Measurements from ENCODE around the gene ZNF648. TPM values are rescaled to one million over a fixed set of nuclear protein-coding genes. Genes with fewer than 3 reads are reported as not detected.

The ZNF648 gene
- total and polyA plus RNA-seq, 2 of the 4 experiments (the other 2 are of a cell fraction) = not detected

DNA sequence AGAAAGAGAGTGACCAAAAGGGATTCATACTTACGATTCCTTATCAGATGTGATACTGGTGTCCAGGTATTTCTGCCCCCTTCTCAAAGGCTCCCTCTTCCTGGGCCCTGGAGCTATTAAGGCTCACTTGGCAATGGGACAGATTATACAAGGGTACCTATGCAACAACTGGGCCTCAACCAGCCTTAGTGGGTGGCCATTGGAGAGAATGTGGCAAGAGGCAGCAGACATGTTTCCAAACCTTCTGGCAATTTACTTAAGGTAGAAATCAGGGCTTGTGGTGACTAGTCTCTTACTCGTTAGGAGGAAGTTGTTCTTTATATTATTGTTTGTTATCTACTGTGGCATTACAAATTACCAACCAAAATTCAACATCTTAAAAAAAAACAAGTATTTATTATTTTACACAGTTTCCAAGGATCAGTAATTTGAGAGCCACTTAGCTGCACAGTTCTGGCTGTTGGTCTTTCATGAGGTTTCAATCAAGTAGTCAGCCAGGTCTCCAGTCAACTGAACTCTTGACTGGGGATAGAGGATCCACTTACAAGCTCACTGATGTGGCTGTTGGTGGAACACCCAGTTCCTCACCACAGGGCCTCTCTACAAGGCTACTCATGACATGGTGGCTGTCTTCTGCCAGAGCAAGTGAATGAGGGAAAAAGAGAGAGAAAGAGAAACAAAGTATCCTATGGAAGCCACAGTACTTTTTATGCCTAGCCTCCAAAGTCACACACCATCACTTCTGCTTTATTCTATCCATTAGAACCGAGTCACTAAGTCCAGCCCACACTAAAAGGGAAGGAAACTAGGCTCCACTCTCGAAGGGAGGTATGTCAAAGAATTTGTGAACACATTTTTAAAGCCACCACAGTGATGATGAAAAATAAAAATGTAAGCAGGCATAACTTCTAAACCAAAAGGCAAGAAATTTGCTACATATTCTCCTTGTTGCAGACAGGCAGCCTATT, 10.7 kb downstream of the ZNF648 start (continued):
- TF ChIP-seq CEBPB (IDR thresholded peaks at IDR 0.05; ENCODE audit: low read depth, low read length) = no peak

DNA sequence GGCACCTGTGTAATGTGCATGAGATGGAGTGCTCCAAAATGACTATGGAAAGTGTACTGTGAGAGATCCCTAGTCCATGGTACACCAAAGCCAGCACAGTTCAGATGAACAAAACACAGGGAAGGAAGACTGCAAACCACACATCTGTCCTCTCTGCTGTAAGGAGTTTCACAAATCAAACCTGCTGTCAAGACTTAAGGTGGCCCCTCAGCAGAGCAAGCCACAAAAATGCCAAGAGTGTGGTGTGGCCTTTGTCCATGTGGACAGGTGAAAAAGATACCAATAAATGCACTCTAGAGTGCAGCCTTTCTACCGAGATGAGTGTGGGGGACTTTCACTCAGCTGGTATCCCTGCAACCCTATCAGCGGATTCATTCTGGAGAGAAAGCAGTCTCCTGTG, 12.9 kb downstream of the ZNF648 start:
- no peak overlapping the region for H3K9ac ChIP-seq (ENCODE audit: low read depth, low read length)
- TF ChIP-seq RFX5 (IDR thresholded peaks at IDR 0.05; ENCODE audit: low read depth, low read length) (no peak), CHD1 (IDR thresholded peaks at IDR 0.05; ENCODE audit: low read depth, low read length) (no peak), MAFK (IDR thresholded peaks at IDR 0.05; ENCODE audit: low read depth, low read length) (no peak), MXI1 (IDR thresholded peaks at IDR 0.05; ENCODE audit: borderline replicate concordance, low read depth, low read length) (no peak), BHLHE40 (IDR thresholded peaks at IDR 0.05; ENCODE audit: low read depth, low read length) (no peak), CEBPB (IDR thresholded peaks at IDR 0.05; ENCODE audit: low read depth, low read length) (no peak), NFE2L2 (IDR thresholded peaks at IDR 0.05; ENCODE audit: low read depth, low read length) (no peak), RCOR1 (IDR thresholded peaks at IDR 0.05; ENCODE audit: insufficient replicate concordance, low read length) (no peak), SMC3 (IDR thresholded peaks at IDR 0.05; ENCODE audit: low read depth, low read length) (no peak)
- TF ChIP-seq, protein P1, sequence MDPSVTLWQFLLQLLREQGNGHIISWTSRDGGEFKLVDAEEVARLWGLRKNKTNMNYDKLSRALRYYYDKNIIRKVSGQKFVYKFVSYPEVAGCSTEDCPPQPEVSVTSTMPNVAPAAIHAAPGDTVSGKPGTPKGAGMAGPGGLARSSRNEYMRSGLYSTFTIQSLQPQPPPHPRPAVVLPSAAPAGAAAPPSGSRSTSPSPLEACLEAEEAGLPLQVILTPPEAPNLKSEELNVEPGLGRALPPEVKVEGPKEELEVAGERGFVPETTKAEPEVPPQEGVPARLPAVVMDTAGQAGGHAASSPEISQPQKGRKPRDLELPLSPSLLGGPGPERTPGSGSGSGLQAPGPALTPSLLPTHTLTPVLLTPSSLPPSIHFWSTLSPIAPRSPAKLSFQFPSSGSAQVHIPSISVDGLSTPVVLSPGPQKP (IDR thresholded peaks at IDR 0.05; ENCODE audit: borderline replicate concordance, low read depth, low read length) = no peak
- TF ChIP-seq, protein P2, sequence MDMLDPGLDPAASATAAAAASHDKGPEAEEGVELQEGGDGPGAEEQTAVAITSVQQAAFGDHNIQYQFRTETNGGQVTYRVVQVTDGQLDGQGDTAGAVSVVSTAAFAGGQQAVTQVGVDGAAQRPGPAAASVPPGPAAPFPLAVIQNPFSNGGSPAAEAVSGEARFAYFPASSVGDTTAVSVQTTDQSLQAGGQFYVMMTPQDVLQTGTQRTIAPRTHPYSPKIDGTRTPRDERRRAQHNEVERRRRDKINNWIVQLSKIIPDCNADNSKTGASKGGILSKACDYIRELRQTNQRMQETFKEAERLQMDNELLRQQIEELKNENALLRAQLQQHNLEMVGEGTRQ (IDR thresholded peaks at IDR 0.05; ENCODE audit: low read depth, low read length) = no peak
- TF ChIP-seq, protein P3, sequence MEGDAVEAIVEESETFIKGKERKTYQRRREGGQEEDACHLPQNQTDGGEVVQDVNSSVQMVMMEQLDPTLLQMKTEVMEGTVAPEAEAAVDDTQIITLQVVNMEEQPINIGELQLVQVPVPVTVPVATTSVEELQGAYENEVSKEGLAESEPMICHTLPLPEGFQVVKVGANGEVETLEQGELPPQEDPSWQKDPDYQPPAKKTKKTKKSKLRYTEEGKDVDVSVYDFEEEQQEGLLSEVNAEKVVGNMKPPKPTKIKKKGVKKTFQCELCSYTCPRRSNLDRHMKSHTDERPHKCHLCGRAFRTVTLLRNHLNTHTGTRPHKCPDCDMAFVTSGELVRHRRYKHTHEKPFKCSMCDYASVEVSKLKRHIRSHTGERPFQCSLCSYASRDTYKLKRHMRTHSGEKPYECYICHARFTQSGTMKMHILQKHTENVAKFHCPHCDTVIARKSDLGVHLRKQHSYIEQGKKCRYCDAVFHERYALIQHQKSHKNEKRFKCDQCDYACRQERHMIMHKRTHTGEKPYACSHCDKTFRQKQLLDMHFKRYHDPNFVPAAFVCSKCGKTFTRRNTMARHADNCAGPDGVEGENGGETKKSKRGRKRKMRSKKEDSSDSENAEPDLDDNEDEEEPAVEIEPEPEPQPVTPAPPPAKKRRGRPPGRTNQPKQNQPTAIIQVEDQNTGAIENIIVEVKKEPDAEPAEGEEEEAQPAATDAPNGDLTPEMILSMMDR (conservative IDR thresholded peaks at IDR 0.05; ENCODE audit: low read depth, low read length) = no peak

More for the DNA sequence above, 12.9 kb downstream of the ZNF648 start:
- in situ Hi-C loops (cut with MboI; ENCODE audit: low sequenced_read_pairs) = no loop called here
- Histone ChIP-seq H2BK5ac (ENCODE audit: low read depth, low read length, poor library complexity, severe bottlenecking) (no peak overlapping the region), H2BK15ac (ENCODE audit: low read depth, low read length) (no peak overlapping the region), H2AFZ (replicated peaks; ENCODE audit: low read length, poor library complexity) (no peak overlapping the region), H3K27ac (ENCODE audit: insufficient read depth, low read length) (no peak overlapping the region), H2BK20ac (ENCODE audit: low read depth, low read length) (no peak overlapping the region), H4K91ac (ENCODE audit: insufficient read depth, low read depth, low read length) (no peak overlapping the region), H3K9me1 (ENCODE audit: insufficient read depth, low read length) (no peaks in the 10 kb centered on the region), H4K20me1 (ENCODE audit: insufficient read depth, low read length) (no peaks in the 10 kb centered on the region), H2AK5ac (ENCODE audit: low read depth, low read length) (no peak overlapping the region), H3K79me1 (ENCODE audit: low read depth in 1 of 2, low read length in 2 of 2) (no peaks in the 10 kb centered on the region), H3K9me3 (ENCODE audit: control insufficient read depth, insufficient read depth, low read length) (no peaks in the 10 kb centered on the region; the same call in 1 of the 2 replicates), H2AK9ac (replicated peaks; ENCODE audit: low read depth, low read length, poor library complexity) (no peak overlapping the region), H3K56ac (ENCODE audit: extremely low read depth, insufficient read depth, low read length) (no peak overlapping the region), H3K36me3 (ENCODE audit: control insufficient read depth, insufficient read depth, low read length) (no peaks in the 10 kb centered on the region), H4K8ac (ENCODE audit: low read depth in 2 of 2, low read length in 2 of 2) (no peak overlapping the region), H3K23ac (ENCODE audit: low read depth, low read length) (no peak overlapping the region), H3K4me2 (ENCODE audit: low read depth, low read length) (no peak overlapping the region), H3K4ac (ENCODE audit: low read depth, low read length) (no peak overlapping the region), H3K4me1 (ENCODE audit: control insufficient read depth, insufficient read depth, low read length) (no peaks in the 10 kb centered on the region), H3K4me3 (ENCODE audit: insufficient read depth, low read depth, low read length) (no peak overlapping the region), H3K18ac (ENCODE audit: low read depth, low read length) (no peak overlapping the region), H3K14ac (replicated peaks; ENCODE audit: low read depth, low read length) (no peak overlapping the region), H2BK120ac (ENCODE audit: low read depth, low read length) (no peak overlapping the region), H4K5ac (ENCODE audit: low read depth, low read length) (no peak overlapping the region), H3K27me3 (ENCODE audit: control insufficient read depth, insufficient read depth, low read length) (no peaks in the 10 kb centered on the region)
- intact Hi-C loops (cut with micrococcal nuclease) = no loop called here
- BruUV-seq (replicated peaks) = no TSS peak
- no peak for ATAC-seq (ENCODE audit: low read depth)
- POLR2A ChIA-PET (ENCODE audit: unreplicated experiment) = no interaction called here
- WGBS, 2 experiments (ENCODE audit: extremely low coverage in 2 of 2, insufficient read length in 1 of 2) = no CpG with 5 or more reads among the region's 2 CpGs
- CTCF ChIA-PET = no interaction called here
- dilution Hi-C loops (cut with HindIII; ENCODE audit: low sequenced_read_pairs, unreplicated experiment) = no loop called here
- DNase-seq = no peak
